GM21786 (cell line): ENCODE results near the gene ACP1.
"Not testable (repeated sequence)": the region's sequence is repeated elsewhere in the genome, so short reads cannot be mapped to it uniquely, and the experiment has no call there.

Experiments
- ATAC-seq: cut with Tn5 transposase; IDR thresholded peaks from one replicate; pipeline ENCODE4 v1.9.1; 2021; ENCODE audit not compliant: unreplicated experiment

ACP1 gene

DNA sequence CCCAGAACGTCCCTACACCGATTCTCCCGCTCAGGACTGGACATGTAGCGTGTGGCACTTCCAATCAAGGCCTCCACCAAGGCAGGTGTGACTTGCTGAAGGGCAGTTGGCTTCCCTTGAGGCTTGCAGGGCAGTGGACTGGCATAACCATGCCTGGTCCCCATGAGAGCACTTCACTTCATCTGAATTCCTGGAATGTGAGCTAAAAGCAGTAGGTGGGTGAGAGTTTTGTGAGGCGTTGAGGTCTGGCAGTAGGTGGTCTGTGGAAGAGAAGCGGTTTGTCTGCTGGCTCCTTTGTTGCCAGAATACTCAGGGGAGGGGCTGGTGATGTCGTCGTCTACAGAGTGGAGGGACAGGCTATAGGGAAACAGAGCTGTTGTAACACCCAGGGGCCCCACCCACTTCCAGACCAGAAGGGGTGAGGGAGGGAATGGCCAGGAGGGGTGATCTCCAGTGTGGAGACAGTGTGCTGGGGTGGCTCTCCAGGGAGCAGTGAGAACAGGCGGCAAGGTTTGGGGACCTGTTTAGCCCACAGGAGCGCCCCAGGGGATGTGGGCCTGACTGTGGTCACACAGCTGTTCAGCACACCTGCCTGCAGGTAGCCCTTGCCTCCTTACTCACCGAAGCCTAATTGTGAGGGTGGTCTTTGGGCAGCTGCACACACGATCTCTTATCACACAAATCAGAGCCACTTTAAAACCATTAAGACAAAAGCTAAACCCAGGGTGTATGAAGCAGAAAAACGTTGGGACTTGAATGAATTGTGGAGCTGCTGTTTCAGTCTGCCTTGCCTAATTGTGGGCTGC lies 44.6 kb downstream of the ACP1 start:
- no peak for ATAC-seq

DNA sequence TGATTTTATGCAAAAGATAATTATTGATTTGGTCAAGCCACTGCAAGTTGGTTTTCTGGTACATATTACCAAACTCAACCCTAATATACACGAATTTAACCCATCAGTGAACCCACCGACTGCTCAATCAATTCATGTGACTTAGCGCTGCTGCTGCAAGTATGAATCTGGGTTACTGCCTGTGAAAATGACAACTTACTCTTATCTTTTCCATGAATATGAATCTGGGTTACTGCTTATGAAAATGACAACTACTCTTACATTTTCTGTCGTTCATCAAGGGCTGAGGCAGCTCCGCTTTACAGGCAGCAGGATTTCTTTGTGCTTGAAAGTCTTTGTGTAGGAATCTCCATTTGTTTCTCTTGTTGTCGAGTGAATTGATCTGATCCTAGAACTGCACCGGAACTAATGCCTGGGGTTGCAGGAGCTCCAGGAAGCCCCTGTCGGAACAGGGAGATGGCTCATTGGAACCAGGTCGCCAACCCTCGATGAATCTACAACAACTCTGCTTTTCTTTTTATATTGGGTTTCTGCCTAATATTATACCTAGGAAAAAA lies 45.3 kb downstream of the ACP1 start:
- no peak for ATAC-seq

DNA sequence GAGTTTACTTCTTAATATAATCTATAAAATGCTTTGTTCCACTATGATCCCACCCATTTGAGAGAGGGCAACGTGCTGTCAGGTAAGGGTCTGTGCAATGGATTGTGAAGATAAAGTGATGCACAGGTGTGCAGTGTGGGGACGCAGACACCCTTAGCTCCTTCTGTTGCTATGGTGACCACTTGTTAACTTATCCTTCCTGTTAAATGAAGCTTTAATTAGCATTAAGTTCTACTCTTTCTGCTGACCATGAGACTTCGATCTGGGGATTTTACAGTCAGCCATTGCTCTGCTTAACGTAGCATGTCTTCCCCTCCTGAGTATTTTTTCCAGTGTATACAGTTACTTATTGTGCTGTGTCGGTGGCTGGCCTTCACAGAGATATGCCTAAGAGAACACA lies 46.2 kb downstream of the ACP1 start:
- no peak for ATAC-seq

DNA sequence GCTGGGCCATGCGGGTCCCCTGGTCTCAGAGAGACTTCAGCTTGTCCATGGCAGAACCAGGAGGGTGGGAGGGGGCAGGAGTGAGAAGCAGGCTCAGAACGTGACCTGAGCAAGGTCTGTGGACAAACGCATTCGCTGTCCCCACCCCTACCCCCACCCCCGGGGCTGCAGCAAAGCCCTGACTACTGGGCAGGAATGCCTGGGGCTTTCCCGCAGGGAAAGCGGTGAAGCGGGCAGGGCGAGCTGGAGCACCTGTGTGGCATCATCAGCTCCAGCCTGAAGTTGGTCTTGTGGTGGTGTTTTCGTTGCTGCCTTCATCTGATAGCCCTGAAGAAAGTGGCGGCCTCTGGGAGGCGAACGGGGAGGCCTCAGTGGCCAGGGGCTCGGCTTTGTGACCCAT lies 49.2 kb downstream of the ACP1 start:
- ATAC-seq: no peak

DNA sequence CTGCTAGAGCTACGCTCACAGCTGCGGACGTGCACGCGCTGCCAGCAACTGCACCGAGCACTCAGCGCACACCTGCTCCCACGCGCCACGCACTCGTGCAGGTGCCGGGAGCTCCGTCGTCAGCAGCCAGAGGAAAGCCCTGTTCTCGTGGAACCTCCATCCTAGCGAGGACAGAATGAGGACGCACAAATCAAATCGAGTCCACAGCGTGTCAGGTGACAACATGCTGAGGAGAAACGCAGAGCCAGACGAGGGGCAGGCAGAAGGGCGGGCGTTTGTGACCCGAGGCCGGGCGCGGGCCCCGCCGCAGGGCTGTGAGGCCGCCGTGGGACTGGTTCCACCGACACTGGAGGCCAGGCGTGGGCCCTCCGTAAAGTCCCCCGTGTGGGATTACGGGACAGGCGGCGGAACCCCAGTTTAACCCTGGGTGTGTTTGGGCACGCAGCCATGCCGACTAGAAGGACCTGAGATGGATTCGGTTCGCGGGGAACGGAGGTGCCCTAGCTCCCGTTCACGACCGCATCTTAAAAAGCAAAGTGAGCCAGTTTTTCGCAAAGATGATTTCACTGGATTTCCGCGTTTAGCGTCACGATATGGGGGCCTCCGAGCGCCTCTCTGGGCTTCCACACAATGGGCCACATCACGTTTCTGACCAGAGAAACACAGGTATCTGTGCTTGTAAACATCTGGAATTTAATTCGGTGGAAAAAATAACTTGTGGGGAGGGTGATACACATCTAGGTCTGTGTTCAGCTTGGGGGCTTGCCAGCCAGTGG lies 50.0 kb downstream of the ACP1 start:
- no peak for ATAC-seq

DNA sequence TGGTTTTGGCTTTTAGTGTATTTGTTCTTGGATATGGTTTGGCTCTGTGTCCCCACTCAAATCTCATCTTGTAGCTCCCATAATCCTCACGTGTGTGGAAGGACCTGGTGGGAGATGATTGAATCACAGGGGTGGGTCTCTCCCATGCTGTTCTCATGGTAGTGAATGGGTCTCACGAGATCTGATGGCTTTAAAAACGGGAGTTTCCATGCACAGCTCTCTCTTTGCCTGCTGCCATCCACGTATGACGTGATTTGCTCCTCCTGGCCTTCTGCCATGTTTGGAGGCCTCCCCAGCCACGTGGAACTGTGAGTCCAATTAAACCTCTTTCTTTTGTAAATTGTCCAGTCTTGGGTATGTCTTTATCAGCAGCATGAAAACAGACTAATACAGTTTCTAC lies 51.2 kb downstream of the ACP1 start:
- ATAC-seq: not testable (repeated sequence)

DNA sequence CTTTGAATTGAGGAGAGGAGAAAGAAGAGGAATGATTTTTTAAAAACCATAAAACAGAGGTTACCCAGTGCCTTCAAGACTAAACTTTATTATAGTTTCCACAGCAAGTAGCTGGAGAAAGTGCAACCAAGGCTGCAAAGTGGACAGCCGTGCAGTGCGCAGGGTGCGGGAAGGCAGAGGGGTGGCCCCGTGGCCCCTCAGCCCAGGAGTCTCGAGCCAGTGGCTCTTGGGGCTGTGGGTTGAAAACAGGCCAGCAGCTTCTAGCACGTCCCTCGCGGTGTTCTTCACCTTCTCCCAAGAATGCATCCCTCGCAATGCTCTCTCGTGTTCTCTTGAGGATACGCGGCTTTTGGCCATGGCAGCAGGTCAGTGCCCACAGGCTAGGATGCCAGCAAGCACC lies 51.6 kb downstream of the ACP1 start:
- ATAC-seq: no peak

DNA sequence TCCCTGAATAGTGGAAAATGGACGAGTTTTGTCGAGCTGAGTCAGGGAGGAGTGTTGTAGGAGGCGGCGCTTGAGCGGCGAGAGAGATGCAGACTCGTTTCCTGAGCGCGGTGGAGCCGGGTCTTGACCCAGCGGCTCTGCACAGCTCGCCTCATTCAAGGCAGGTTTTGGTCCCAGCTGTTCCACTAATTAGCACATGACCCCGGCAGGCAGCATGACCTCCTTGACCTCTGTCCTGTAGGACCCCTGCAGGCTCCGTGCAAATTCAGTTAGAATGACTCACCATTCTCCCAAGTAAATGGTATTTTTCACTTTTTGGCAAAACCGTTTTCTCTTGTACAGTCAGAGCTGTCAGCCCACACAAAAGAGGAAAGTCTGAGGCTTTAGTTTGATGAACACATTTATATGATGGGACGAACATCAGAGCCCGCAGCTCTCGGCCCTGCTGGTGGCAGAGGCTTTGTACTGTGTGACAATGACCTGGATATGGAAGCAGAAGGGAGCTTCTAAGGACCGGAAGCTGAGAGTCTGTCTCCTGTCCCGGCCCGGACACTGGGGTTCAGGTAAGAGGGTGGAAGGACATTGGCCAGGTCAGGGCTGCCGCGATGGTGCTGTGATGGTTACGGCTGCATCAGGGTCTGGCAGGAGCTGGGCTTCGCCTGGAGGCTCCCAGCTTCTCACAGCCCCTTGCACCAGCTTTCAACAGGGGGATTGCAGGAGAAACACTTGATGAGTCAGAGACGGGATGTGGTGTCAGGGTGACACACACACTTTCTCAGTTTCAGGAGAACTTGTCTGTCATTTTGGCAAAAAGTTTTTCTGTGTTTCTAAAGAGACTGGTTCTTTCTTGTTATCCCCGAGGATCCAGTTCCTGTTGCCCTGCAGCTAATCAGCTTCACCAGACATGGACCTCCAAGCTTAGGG lies 53.0 kb downstream of the ACP1 start:
- ATAC-seq: peak; percentile 62

DNA sequence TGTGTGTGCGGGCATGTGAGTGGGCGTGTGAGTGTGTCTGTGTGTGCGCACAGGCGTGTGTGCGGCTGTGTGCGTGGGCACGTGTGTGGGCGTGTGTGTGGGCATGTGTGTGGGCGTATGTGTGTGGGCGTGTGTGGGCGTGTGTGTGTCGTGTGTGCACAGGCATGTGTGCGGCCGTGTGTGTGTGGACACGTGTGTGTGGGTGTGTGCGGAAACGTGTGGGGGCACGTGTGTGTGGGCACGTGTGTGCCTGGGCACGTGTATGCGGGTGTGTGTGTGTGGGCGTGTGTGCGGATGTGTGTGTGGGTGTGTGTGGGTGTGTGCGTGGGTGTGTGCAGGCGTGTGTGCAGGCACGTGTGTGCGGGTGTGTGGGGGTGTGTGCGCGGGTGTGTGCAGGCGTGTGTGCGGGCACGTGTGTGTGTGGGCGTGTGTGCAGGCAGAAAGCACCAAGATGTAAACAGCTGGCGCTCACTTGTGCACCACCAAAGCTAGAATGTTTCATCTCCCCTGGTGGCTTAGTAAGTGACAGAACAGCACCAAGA lies 54.4 kb downstream of the ACP1 start:
- ATAC-seq: no peak

DNA sequence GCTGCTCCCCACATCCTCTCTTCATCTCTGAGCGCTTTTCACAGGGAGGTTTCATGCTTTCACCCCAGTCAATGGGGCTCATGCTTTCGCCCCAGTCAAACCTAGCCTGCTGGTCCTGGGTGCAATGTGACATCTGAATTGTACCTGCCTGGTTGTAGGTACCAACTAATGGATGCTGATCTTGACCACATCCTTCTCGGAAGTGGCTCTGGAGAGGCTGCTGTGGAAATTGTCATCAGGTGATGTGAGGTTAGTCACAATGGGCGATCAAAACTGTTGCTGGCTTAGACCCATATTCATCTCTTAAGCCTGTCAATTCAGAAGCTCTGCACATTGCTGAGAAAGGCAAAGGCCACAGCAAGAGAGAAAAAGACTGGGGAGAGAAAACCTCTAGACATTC lies 55.8 kb downstream of the ACP1 start:
- ATAC-seq: no peak

DNA sequence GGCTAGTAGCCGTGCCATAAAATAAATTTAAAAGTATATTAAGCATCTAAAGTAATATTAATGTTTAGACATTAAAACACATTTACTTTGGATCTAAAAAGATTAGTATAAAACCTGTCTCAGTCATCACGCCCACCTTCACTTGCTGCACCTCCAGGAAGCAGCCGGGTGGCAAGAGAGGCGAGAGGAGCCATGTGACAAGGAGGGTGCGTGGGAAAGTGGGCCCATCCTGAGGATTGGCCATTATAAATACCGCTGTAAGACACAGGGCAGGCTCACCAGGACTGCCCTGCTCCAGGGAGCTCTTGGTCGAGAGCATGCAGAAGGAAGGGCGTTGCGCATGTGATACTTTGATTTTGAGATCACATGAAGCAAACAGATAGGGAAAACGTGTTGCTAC lies 57.6 kb downstream of the ACP1 start:
- ATAC-seq: no peak

DNA sequence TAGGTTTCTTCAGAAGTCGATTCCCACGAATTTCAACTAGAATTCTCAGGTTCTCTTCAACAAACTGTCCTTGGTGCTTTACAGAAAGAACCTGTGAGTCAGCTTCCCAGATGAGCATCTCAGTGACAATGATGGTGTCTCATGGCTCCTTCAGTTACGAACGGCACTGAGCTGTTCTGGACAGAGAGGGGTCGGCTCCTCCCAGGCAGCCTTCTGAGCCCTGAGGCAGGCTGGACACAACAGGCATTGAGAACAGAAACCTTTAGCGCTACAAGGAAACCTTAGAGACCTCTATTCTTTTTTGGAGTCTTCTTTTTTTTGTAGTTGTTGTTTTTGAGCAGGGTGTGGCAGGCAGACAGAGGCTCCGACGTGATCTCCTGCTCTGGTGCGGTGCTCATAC lies 58.3 kb downstream of the ACP1 start:
- ATAC-seq: no peak
